Measurements from ENCODE around the gene RCOR1. TPM values are rescaled to one million over a fixed set of nuclear protein-coding genes. Genes with fewer than 3 reads are reported as not detected.

Gene RCOR1
- total RNA-seq, 1 donor from 2014 or later, result 19.7 TPM

DNA sequence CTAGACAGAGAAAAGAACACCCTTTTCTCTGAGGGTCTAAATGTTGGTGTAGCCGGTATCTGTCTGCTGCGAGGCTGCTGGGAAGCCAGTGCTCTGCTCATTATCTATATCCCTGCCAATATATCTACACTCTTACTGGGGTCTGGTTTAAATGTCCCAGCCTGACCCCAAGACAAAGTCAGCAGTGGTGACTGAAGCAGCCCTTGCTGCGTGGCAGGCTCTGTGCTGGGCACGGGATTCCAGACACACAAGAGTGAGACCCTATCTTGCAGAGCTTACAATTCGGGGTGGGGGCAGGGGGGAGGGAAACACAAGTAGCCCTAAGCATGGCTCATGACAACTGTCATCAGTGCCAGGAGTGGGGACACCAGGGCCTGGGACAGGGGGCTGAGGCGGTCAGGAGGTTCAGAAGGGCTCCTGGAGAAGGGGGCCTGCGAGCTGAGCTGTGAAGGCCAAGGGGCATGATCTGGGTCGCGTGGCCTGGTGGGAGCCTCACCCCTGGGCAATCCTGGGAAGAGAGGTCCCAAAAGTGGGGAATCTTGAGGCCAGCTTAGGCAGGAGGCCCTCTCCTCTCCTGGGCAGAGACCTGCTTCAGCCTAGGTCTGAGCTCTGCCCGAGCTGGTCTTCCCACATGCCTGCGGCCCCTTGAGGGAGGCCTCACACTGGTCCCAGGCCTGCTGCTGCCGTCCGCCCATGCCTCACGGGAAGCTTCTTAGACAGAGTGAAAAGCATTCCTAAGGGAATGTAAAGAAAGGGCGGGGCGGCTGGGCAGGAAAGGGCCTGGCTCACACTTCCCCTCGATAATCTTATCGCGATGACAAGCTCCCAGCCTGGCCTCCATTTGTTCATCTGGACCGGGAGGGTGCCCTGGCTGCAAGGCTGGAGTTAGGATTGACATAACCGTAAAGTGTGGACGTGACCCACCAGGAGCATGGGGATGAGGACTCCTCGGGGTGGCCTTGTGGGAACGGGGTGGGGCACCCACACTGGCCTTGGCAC is 7.3 kb upstream of the RCOR1 start:
- no peak overlapping the region for H3K4me3 ChIP-seq (ENCODE audit: low read depth, low read length)
- TF ChIP-seq, protein P1, sequence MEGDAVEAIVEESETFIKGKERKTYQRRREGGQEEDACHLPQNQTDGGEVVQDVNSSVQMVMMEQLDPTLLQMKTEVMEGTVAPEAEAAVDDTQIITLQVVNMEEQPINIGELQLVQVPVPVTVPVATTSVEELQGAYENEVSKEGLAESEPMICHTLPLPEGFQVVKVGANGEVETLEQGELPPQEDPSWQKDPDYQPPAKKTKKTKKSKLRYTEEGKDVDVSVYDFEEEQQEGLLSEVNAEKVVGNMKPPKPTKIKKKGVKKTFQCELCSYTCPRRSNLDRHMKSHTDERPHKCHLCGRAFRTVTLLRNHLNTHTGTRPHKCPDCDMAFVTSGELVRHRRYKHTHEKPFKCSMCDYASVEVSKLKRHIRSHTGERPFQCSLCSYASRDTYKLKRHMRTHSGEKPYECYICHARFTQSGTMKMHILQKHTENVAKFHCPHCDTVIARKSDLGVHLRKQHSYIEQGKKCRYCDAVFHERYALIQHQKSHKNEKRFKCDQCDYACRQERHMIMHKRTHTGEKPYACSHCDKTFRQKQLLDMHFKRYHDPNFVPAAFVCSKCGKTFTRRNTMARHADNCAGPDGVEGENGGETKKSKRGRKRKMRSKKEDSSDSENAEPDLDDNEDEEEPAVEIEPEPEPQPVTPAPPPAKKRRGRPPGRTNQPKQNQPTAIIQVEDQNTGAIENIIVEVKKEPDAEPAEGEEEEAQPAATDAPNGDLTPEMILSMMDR (IDR thresholded peaks at IDR 0.05; ENCODE audit: insufficient read depth, low read length, severe bottlenecking), result no peak
- no peak for FAIRE-seq

DNA sequence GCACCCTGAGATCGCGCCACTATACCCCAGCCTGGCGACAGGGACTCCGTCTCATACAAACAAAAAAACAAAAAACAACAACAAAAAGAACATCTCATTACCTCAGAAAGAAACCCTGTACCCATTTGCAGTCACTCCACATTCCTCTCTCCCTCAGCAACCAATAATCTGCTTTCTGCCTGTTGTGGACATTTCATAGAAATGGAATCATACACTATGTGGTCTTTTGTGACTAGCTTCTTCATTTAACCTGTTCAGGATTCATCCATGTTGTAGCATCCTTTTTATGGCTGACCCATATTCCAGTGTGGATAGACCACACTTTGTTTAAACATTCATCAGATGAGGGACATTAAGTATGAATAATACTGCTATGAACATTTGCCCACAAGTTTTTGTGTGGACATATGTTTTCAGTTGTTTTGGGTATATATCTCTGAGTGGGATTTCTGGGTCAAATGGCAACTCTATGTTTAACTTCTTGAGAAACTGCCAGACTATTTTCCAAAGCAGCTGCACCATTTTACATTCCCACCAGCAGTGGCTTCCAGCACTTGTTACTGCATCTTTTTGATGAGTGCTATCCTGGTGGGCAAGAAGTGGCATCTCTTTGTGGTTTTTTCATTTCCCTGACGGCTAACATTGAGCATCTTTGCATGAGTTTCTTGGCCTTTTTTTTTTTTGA is 5.9 kb upstream of the RCOR1 start:
- Histone ChIP-seq H3K36me3 (ENCODE audit: control insufficient read depth, insufficient read depth, low read length) (no peaks in the 10 kb centered on the region), H3K4me3 (ENCODE audit: low read depth, low read length) (no peak overlapping the region), H3K27me3 (ENCODE audit: control insufficient read depth, insufficient read depth, low read length) (no peaks in the 10 kb centered on the region)
- TF ChIP-seq, protein P1 (IDR thresholded peaks at IDR 0.05; ENCODE audit: insufficient read depth, low read length, severe bottlenecking), result no peak
- DNase-seq (ENCODE audit: low read depth) (no peak), FAIRE-seq (no peak)

More for the DNA sequence above, 7.3 kb upstream of the RCOR1 start:
- Histone ChIP-seq H3K27me3 (ENCODE audit: control insufficient read depth, insufficient read depth, low read length) (no peaks in the 10 kb centered on the region), H3K36me3 (ENCODE audit: control insufficient read depth, insufficient read depth, low read length) (no peaks in the 10 kb centered on the region)
- peak; percentile 77 for DNase-seq (ENCODE audit: low read depth)

DNA sequence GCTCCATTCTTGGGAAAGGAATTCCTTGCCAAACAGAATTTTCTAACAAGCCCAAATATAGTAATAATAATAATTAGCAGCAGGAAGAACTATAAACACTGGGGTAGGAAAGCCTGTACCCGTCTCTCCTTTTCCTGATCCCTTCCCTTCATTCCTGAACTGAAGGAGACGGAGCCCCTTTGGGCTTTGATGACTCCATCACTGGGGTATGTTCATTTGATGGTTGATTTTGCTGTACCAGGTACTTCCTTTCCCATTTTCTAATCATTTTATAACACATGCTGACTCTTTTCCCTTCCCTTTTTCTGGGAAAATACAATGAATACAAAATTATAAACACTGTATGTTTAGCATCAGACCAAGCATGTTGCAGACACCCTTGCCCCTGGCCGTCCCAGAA is 3.6 kb upstream of the RCOR1 start:
- DNase-seq (ENCODE audit: low read depth) (no peak), FAIRE-seq (no peak)
- no peak overlapping the region for H3K4me3 ChIP-seq (ENCODE audit: low read depth, low read length)
- no peaks in the 10 kb centered on the region for H3K27me3 ChIP-seq (ENCODE audit: control insufficient read depth, insufficient read depth, low read length)
- H3K36me3 ChIP-seq (ENCODE audit: control insufficient read depth, insufficient read depth, low read length), result no peaks in the 10 kb centered on the region
- TF ChIP-seq, protein P1 (IDR thresholded peaks at IDR 0.05; ENCODE audit: insufficient read depth, low read length, severe bottlenecking), result no peak

DNA sequence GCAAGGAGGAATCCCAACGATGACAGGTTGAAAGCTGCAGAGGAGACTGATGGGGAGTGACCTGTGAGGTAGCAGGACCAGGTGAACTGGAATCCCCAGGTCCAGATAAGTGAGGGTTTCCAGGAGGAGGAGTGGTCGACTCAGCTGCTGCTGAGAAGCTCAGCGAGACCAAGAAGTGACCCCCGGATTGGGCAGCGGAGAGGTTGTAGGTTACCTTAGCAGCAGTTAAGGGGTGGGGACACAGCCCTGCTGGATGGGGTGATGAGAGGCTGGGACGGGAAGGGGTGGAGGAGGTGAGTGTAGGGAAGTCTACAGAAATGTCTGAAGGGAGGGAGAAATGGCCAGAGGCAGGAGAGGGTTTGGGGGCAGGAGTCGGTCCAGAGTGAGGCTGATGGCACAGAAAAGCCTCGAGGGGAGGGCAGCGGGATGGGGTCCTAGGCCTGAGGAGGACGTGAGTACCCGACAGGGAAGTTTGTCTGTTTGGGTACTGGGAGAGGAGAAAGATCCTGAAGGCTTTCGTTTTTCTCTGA is 2.6 kb upstream of the RCOR1 start:
- no peaks in the 10 kb centered on the region for H3K36me3 ChIP-seq (ENCODE audit: control insufficient read depth, insufficient read depth, low read length)
- TF ChIP-seq, protein P1 (IDR thresholded peaks at IDR 0.05; ENCODE audit: insufficient read depth, low read length, severe bottlenecking), result no peak
- DNase-seq (ENCODE audit: low read depth) (no peak), FAIRE-seq (no peak)
- no peaks in the 10 kb centered on the region for H3K27me3 ChIP-seq (ENCODE audit: control insufficient read depth, insufficient read depth, low read length)
- H3K4me3 ChIP-seq (ENCODE audit: low read depth, low read length), result no peak overlapping the region

DNA sequence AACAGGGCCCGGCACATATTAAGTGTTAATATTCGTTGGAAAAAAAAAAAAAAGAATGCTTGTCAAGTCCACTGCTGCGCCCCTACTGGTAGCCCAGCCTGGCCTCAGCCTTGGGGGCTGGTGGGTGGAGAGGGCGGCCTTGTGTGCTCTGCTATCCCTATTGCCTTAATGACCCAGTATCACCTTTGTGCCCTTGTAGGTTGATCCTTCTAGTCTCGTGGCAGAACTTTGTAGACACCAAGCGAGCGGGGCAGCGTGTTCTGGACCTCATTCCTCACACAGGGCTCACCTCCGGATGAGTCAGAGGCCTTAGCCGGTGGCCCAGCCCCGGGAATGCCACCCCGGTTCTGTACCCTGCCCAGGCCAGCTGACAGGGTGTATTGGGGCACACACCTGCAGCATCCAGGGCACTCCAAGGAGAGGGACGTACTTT is 1.8 kb upstream of the RCOR1 start:
- peak; percentile 59 for DNase-seq (ENCODE audit: low read depth)
- Histone ChIP-seq H3K4me3 (ENCODE audit: low read depth, low read length) (peak overlapping the region; percentile 79), H3K27me3 (ENCODE audit: control insufficient read depth, insufficient read depth, low read length) (no peaks in the 10 kb centered on the region), H3K36me3 (ENCODE audit: control insufficient read depth, insufficient read depth, low read length) (peaks cover 3% of the 10 kb centered on the region)
- TF ChIP-seq, protein P1 (IDR thresholded peaks at IDR 0.05; ENCODE audit: insufficient read depth, low read length, severe bottlenecking), result peak; percentile 62
- no peak for FAIRE-seq

Measured in bronchial epithelial cell (primary cell).